HG02642 (cell line): Measurements from ENCODE around the gene CRYAB.

ENCODE experiments used
- ATAC-seq: cut with Tn5 transposase; IDR thresholded peaks from one replicate; pipeline ENCODE4 v1.9.1; 2021; ENCODE audit warnings: mild to moderate bottlenecking; ENCODE audit not compliant: unreplicated experiment, poor library complexity

The CRYAB gene

DNA sequence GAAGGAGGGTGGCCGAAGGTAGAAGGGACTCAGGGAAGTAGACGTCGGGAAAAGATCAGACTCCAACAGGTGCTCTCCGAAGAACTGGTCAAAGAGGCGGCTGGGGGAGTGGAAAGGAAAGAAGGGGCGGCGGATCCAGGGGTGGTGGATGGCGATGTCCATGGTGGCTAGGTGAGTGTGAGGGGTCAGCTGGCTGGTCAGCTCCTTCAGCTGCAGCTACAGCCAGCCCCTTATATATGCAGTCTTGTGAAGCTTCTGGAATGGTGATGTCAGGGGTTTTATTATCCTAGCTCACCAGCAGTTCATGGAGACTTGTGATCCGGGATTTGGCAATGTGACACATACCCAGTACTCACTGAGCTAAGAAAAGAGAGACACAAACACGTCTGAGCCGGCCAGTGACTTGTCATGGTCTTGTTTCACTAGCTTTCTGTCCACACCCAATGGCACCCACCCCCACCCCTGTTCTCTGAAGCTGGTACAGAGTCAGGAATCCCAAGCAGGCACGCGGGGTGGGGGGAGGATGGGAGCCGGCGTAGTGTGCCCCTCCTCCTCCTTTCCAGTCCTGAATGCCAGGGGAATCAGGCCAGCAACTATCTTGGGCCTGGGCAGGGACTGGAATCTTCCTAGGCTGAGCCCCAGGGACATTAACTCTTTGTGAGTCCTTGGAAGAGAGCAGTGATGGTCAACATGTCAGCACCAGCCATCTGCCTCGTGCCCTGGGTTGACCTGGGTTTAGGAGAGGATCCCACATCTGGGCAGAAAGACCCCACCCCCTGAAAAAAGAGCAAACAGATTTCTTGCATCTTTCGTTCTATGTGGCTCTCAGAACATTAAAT, at the start of gene CRYAB:
CRYAB (minus strand) TSS at position 208 of the 839 bp plus-strand sequence; CDS start at position 162, 46 bp downstream.
- no peak for ATAC-seq

GRCh38 chr11:111960916-111961315, 49.3 kb upstream of the CRYAB start:
- ATAC-seq = no peak

GRCh38 chr11:111957663-111958444, 46.3 kb upstream of the CRYAB start:
- ATAC-seq = no peak

- no peak for ATAC-seq
Measured at GRCh38 chr11:111954154-111954553, 42.6 kb upstream of the CRYAB start.

DNA sequence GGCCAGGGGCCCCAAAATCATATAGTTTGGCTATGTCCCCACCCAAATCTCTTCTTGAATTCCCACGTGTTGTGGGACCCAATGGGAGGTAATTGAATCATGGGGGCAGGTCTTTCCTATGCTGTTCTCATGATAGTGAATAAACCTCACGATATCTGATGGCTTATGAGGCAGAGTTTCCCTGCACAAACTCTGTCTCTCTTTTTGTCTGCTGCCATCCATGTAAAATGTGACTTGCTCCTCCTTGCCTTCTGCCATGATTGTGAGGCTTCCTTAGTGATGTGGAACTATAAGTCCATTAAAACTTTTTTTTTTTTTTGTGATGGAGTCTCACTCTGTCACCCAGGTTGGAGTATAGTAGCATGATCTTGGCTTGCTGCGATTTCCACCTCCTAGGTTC, 40.0 kb upstream of the CRYAB start:
- ATAC-seq = no peak

- no peak for ATAC-seq
Measured at GRCh38 chr11:111949519-111950426, 38.2 kb upstream of the CRYAB start.

DNA sequence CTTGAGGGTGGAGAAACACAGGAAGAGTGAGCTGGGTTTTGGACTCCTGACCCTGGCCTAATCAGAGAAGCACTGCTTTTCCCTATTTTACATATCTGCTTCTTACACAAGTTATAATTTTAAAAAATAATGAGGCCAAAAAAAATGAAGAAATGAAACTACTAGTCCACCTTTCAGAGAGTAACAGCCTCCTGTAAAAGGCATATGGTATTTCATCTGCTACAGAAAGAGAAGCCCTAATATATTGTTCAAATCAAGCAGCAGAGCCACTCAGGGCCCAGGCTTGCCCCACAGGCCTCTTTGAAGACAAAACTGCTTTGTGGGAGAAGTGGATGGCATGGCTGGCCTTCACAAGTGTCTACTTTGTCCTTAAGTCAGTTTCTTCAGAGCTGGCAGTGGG, 35.6 kb upstream of the CRYAB start:
- ATAC-seq = no peak

DNA sequence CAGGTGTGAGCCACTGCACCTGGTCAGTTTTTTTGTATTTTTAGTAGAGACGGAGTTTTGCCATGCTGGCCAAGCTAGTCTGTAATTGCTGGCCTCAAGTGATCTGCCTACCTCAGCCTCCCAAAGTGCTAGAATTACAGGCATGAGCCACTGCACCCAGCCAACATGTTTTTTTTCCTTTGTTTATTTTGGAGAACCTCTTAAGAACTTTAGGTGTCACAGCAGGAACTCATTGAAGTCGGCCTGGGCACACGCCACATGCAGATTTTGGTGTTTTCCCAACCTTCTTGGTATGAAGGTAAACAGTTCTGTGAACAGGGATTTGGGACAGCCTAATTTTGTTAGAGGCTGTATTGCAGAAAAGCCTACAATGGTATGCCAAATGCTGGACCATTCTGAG, 34.9 kb upstream of the CRYAB start:
- ATAC-seq = no peak

DNA sequence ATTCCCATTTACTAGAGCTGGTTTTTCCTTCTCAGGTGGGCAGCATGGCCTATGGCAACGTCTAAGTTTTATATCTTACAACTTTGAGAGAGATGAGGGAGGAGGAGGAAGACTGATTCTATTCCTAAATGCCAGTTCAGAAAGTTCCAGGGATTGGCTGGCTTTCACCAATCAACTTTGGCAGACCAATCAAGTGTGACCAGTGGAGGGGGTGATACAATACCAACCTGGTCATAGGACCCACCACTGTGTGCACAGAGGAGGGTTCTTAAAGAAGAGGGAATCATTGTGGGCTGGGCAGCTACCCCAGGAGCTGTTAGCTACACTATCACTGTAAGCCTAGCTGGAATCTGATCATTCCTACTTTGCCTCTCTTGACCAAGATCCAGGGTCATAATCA, 33.6 kb upstream of the CRYAB start:
- no peak for ATAC-seq

DNA sequence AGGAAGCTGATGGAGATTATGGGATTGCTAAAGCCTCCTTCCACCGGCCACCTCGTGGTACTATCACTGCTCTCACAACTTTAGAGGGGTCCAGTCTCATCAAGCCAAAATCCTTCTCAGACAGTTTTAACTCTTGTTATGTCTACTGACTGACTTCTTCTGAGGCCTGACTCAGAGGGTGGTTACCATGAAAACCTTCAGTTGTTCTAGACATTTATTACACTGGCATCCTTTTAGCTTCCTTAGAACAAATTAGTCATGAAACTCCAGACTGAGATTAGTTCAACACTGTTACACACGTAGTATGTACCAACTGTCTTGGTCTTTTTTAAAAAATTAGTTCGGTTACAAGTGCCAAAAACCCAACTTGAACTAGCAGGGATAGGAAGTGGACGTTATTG, 33.1 kb upstream of the CRYAB start:
- ATAC-seq = no peak

DNA sequence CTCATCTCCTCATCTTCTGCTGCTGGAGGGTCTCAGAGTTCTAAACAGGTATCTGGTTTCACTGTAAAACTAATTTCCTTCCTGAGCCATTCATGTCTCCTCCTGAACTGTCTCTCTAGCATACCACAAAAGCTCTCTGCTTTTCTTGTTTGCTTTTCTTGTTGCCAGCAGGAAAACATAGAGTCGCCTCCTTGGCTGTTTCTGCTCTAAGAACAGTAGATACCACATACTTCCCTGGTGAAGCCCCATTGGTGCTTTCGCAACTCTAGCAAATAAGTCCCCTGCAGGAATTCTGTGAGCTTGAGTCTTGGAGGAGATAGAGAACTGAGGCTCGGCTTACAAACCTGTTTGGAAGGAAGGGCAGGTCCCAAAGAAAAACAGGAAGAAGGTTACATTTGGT, 32.6 kb upstream of the CRYAB start:
- ATAC-seq = no peak

DNA sequence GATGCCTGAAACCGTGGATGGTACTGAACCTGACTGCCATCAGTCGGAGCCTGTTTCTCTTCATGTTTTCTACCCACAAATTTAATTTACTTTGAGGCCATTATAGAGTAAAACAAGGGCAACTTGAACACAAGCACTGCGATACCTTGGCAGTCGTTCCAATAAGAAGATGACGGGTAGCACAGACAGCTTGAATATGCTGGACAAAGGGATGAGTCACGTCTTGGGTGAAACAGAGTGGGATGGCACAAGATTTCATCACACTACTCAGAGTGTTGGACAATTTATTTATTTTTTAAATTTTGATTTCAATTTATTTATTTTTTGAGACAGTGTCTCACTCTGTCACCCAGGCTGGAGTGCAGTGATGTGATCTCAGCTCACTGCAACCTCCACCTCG, 31.3 kb upstream of the CRYAB start:
- no peak for ATAC-seq

GRCh38 chr11:111941963-111942362, 30.4 kb upstream of the CRYAB start:
- no peak for ATAC-seq

GRCh38 chr11:111939836-111940604, 28.4 kb upstream of the CRYAB start:
- no peak for ATAC-seq

DNA sequence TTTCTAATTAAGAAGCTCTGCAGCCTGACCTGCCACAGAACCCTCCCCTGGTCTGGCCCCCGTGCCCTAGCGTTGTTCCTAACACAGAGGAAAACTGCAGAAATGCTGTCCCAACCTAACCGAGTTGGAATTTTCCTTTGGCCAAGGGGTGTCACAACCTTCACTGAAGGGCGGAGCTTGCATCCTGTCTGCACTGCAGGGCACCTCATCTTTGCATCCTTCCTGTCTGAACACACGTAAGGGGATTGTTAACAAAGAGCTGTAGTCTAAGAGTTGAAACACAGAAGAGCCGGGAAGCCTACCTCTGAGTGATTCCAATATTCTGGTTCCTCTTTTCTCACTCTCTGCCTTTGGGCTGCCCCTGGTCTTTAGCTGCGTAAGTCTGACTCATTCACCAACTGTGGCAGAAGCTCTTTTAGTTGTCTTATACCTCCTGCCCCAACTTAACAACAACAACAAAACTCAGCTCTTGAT, 27.2 kb upstream of the CRYAB start:
- peak; percentile 84 for ATAC-seq

DNA sequence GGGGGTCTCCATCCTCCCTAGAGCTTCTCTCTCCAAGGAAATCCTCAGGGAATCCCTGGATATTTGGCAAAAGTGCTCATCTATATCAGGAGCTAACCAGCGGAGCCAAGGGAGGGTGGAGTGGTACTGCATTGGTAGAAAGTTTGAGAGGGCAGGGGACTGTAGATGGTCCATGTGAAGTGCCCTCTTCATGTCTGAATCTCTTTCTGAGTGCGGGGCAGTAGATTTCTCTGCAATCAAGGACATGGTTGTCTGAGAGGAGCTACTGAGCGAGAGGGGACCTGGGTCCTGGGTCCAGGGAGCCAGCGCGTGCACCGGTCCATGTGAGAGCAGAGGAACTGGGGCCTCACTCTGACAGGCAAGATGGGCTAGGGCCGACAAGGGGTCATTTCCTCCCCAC, 26.3 kb upstream of the CRYAB start:
- no peak for ATAC-seq

- ATAC-seq = no peak
Measured at GRCh38 chr11:111937461-111937769, 25.8 kb upstream of the CRYAB start.

DNA sequence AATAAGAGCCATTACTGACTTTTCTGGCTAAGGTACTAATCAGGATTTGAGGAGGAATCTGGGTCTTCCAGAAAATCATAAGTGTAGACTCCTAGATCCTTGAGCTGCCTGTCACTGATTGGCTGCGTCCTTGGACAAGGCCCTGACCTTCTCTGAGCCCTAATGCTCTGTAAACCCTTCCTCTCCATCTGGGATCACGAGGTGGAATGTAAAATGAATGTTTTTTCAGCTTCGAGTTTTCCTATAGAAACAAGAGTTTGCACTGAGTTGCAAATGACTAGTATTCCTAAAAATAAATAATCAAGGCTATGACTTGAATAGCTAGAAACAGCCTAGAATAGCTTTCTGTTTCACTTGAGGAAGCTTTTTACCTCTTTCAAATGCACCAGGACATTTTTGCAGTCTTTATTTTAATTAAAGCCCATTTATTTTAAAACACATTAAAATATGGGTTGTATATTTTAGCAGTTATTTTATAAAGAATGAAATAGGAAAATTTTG, 24.5 kb upstream of the CRYAB start:
- no peak for ATAC-seq

GRCh38 chr11:111935317-111936039, 23.9 kb upstream of the CRYAB start:
- no peak for ATAC-seq
